Prostate gland (tissue), 2 donors: ENCODE measurements around the gene OR1J1. TPM values are rescaled to one million over a fixed set of nuclear protein-coding genes. Genes with fewer than 3 reads are reported as not detected.

Experiments used
- DNase-seq: peaks from one replicate; pipeline ENCODE4 v3.0.0-alpha.2; 2019; ENCODE audit warnings: low spot score
- H3K27ac ChIP-seq, 2 donors: fragments of 200-600 bp; sonication (generic); 2 replicates each; pipeline ENCODE4 v1.5.1; 2017 to 2019
- H3K27me3 ChIP-seq: fragments of 200-600 bp; sonication (generic); replicated peaks from 2 replicates; pipeline ENCODE4 v1.5.1; 2019; ENCODE audit not compliant: insufficient read depth
- H3K36me3 ChIP-seq, 2 donors: fragments of 200-600 bp; sonication (generic); 1 replicate in 1 of 2; 2 replicates in 1 of 2; pipeline versions ENCODE4 v1.5.1 to v1.8.1; 2017 to 2019
- H3K4me1 ChIP-seq: fragments of 200-600 bp; sonication (generic); replicated peaks from 2 replicates; pipeline ENCODE4 v1.5.1; 2019
- H3K4me3 ChIP-seq, 2 donors: fragments of 200-600 bp; sonication (generic); 2 replicates each; pipeline ENCODE4 v1.5.1; 2017 to 2019
- H3K9me3 ChIP-seq: fragments of 200-600 bp; sonication (generic); 2 replicates; pipeline ENCODE4 v1.5.1; 2017
- CTCF ChIP-seq, 4 experiments: fragments of 200-600 bp in 2 of 4; fragments of 450-650 bp in 2 of 4; sonication (generic) in 2 of 4; IDR thresholded peaks; 1 replicate in 3 of 4; 2 replicates in 1 of 4; pipeline ENCODE4 v1.5.1; 2016 to 2019; ENCODE audit warnings: antibody characterized with exemption in 4 of 4, mild to moderate bottlenecking in 2 of 4, moderate library complexity in 2 of 4
- POLR2A ChIP-seq: fragments of 450-650 bp; IDR thresholded peaks from one replicate; pipeline ENCODE4 v1.6.1; 2016; ENCODE audit warnings: antibody characterized with exemption, mild to moderate bottlenecking
- POLR2AphosphoS5 ChIP-seq: sonication (generic); formaldehyde crosslinking; IDR thresholded peaks from one replicate; pipeline ENCODE4 v1.6.1; 2017; ENCODE audit warnings: antibody characterized with exemption
- WGBS: methylation state at CpG from one replicate; pipeline ENCODE4 v1.1.5; 2018; 5-methylcytosine and 5-hydroxymethylcytosine counted together
- intact Hi-C: fragments of 100-400 bp; cut with DNase I; formaldehyde crosslinking; loops from one replicate; pipeline ENCODE4 v1.14.2; 2022
- total RNA-seq, 2 donors: library from RNA; depleted of rRNA; stranded (reverse); fragments of >200 nt; gene quantifications; one replicate each; pipeline ENCODE4 v1.1.0, GENCODE V29; 2016

OR1J1 gene
- total RNA-seq, 2 donors from 2014 or later = not detected

GRCh38 chr9:122442568-122442967, 35.2 kb downstream of the OR1J1 start:
- H3K4me1 ChIP-seq = no peaks in the 10 kb centered on the region
- intact Hi-C loops = no loop called here
- H3K27ac ChIP-seq = no peak overlapping the region
- H3K4me3 ChIP-seq = no peak overlapping the region
- 97% methylated on average over 1 of the region's 1 CpG for WGBS
- TF ChIP-seq CTCF (IDR thresholded peaks at IDR 0.05) = no peak
- no peak for TF ChIP-seq POLR2AphosphoS5
- no peak for TF ChIP-seq POLR2A
- H3K27me3 ChIP-seq = no peaks in the 10 kb centered on the region
- no peaks in the 10 kb centered on the region for H3K9me3 ChIP-seq
- H3K36me3 ChIP-seq = no peaks in the 10 kb centered on the region
- DNase-seq = no peak

Other genes with a start within 250 kb of the OR1J1 start
- 1 to 10 TPM; 2.7 to 7.3 TPM for gene LHX6, start 249.0 kb downstream of the OR1J1 start, total RNA-seq
- 10 to 100 TPM in 1 of 2 donors, 1 to 10 TPM in 1; 8.8 to 20.3 TPM for gene RBM18, start 213.1 kb downstream of the OR1J1 start, total RNA-seq
- gene MRRF, start 213.0 kb downstream of the OR1J1 start, total RNA-seq = 10 to 100 TPM; 21.1 to 35.4 TPM
- 1 to 10 TPM; 4.6 to 6.2 TPM for gene PTGS1, start 106.9 kb downstream of the OR1J1 start, total RNA-seq
- not detected for gene OR1J2, start 32.9 kb upstream of the OR1J1 start, total RNA-seq
- gene OR1J4, start 41.2 kb upstream of the OR1J1 start, total RNA-seq = under 1 TPM; 0.23 to 0.91 TPM
- not detected for gene OR1N1, start 49.4 kb upstream of the OR1J1 start, total RNA-seq
- not detected for gene OR1N2, start 75.2 kb upstream of the OR1J1 start, total RNA-seq
- gene OR1L8, start 105.5 kb upstream of the OR1J1 start, total RNA-seq = under 1 TPM in 1 of 2 donors, not detected in 1; 0.14 TPM
- not detected for gene OR1Q1, start 136.8 kb upstream of the OR1J1 start, total RNA-seq
- not detected for gene OR1B1, start 179.7 kb upstream of the OR1J1 start, total RNA-seq
- gene OR1L1, start 183.8 kb upstream of the OR1J1 start, total RNA-seq = not detected
- gene OR1L3, start 197.2 kb upstream of the OR1J1 start, total RNA-seq = not detected
- gene OR1L4, start 246.1 kb upstream of the OR1J1 start, total RNA-seq = under 1 TPM in 1 of 2 donors, not detected in 1; 0.68 TPM